ENCODE measurements around the gene ATG5. TPM values are rescaled to one million over a fixed set of nuclear protein-coding genes. Genes with fewer than 3 reads are reported as not detected.

The ATG5 gene
- total and polyA plus RNA-seq, 2 donors (not counting 1 experiment from before 2014, with no cell fraction given) = 13.6 to 26.3 TPM

GRCh38 chr6:106154326-106154725, 171.2 kb downstream of the ATG5 start:
- H3K4me1 ChIP-seq (ENCODE audit: control insufficient read depth in 2 of 2, insufficient read depth in 2 of 2, low read length in 2 of 2) = no peaks in the 10 kb centered on the region
- ChIA-PET POLR2A (no interaction called here), CTCF (interaction anchor here (1.5 kb wide), 1 partner anchor 69 kb away, joined by 3 read pairs; no protein-coding TSS in a partner anchor)
- TF ChIP-seq CTCF (IDR thresholded peaks at IDR 0.05) = no peak
- no peak for TF ChIP-seq EZH2 (IDR thresholded peaks at IDR 0.05; ENCODE audit: borderline replicate concordance, insufficient read depth, low read depth, low read length, poor library complexity, severe bottlenecking)
- intact Hi-C loops (cut with micrococcal nuclease) = no loop called here
- H3K4me3 Mint-ChIP-seq = no peak overlapping the region
- H3K4me2 ChIP-seq (replicated peaks; ENCODE audit: low read depth, low read length, poor library complexity, severe bottlenecking) = no peak overlapping the region
- H3K27ac ChIP-seq (ENCODE audit: low read length in 2 of 2) = no peak overlapping the region
- no peak overlapping the region for H3K27ac Mint-ChIP-seq
- H3K79me2 ChIP-seq (ENCODE audit: control insufficient read depth, insufficient read depth, low read length) = no peaks in the 10 kb centered on the region
- ATAC-seq (ENCODE audit: low read depth) (no peak), DNase-seq (no peak)
- no peaks in the 10 kb centered on the region for H3K9me3 Mint-ChIP-seq (ENCODE audit: insufficient read depth)
- no peaks in the 10 kb centered on the region for H3K36me3 ChIP-seq (replicated peaks in 1 of 2; ENCODE audit: control extremely low read depth in 1 of 2, control insufficient read depth in 1 of 2, extremely low read depth in 1 of 2, insufficient read depth in 2 of 2, low read length in 1 of 2)
- no peaks in the 10 kb centered on the region for H3K27me3 Mint-ChIP-seq
- 99% methylated on average over 8 of the region's 8 CpGs for WGBS (ENCODE audit: insufficient coverage)
- no peak overlapping the region for H2AFZ ChIP-seq (ENCODE audit: insufficient read depth, low read depth, low read length, poor library complexity, severe bottlenecking)
- no peak overlapping the region for H3K9ac ChIP-seq (ENCODE audit: low read length)
- no peaks in the 10 kb centered on the region for H3K27me3 ChIP-seq (replicated peaks in 1 of 4; ENCODE audit: control extremely low read depth in 1 of 4, control insufficient read depth in 3 of 4, insufficient read depth in 4 of 4, low read length in 3 of 4)
- H3K4me3 ChIP-seq (ENCODE audit: control extremely low read depth in 1 of 5, extremely low read depth in 1 of 5, insufficient read depth in 1 of 5, low read depth in 2 of 5, low read length in 4 of 5) = no peak overlapping the region
- no peaks in the 10 kb centered on the region for H3K4me1 Mint-ChIP-seq
- no peaks in the 10 kb centered on the region for H4K20me1 ChIP-seq (ENCODE audit: control insufficient read depth, insufficient read depth, low read length, poor library complexity, severe bottlenecking)
- H3K9me3 ChIP-seq (ENCODE audit: control extremely low read depth in 1 of 3, control insufficient read depth in 2 of 3, insufficient read depth in 1 of 3, low read length in 2 of 3) = no peaks in the 10 kb centered on the region

- POLR2A ChIA-PET = no interaction called here
- H3K4me3 Mint-ChIP-seq = no peak overlapping the region
- intact Hi-C loops (cut with micrococcal nuclease) = no loop called here
Observed at GRCh38 chr6:106152952-106153351, 172.6 kb downstream of the ATG5 start.

More at GRCh38 chr6:106152952-106153351, 172.6 kb downstream of the ATG5 start:
- Histone ChIP-seq H3K4me3 (ENCODE audit: control extremely low read depth in 1 of 5, extremely low read depth in 1 of 5, insufficient read depth in 1 of 5, low read depth in 2 of 5, low read length in 4 of 5) (no peak overlapping the region), H3K36me3 (replicated peaks in 1 of 2; ENCODE audit: control extremely low read depth in 1 of 2, control insufficient read depth in 1 of 2, extremely low read depth in 1 of 2, insufficient read depth in 2 of 2, low read length in 1 of 2) (no peaks in the 10 kb centered on the region), H3K9ac (ENCODE audit: low read length) (no peak overlapping the region), H4K20me1 (ENCODE audit: control insufficient read depth, insufficient read depth, low read length, poor library complexity, severe bottlenecking) (no peaks in the 10 kb centered on the region), H3K27ac (ENCODE audit: low read length in 2 of 2) (no peak overlapping the region), H3K79me2 (ENCODE audit: control insufficient read depth, insufficient read depth, low read length) (no peaks in the 10 kb centered on the region), H3K9me3 (ENCODE audit: control extremely low read depth in 1 of 3, control insufficient read depth in 2 of 3, insufficient read depth in 1 of 3, low read length in 2 of 3) (no peaks in the 10 kb centered on the region), H3K4me2 (replicated peaks; ENCODE audit: low read depth, low read length, poor library complexity, severe bottlenecking) (no peak overlapping the region), H3K27me3 (replicated peaks in 1 of 4; ENCODE audit: control extremely low read depth in 1 of 4, control insufficient read depth in 3 of 4, insufficient read depth in 4 of 4, low read length in 3 of 4) (no peaks in the 10 kb centered on the region), H3K4me1 (ENCODE audit: control insufficient read depth in 2 of 2, insufficient read depth in 2 of 2, low read length in 2 of 2) (no peaks in the 10 kb centered on the region), H2AFZ (ENCODE audit: insufficient read depth, low read depth, low read length, poor library complexity, severe bottlenecking) (no peak overlapping the region)
- ATAC-seq (ENCODE audit: low read depth) (no peak), DNase-seq (no peak)
- 94% methylated on average over 3 of the region's 4 CpGs for WGBS (ENCODE audit: insufficient coverage)
- H3K4me1 Mint-ChIP-seq = no peaks in the 10 kb centered on the region
- no peak overlapping the region for H3K27ac Mint-ChIP-seq
- CTCF ChIA-PET = no interaction called here
- no peaks in the 10 kb centered on the region for H3K9me3 Mint-ChIP-seq (ENCODE audit: insufficient read depth)
- no peaks in the 10 kb centered on the region for H3K27me3 Mint-ChIP-seq
- TF ChIP-seq EZH2 (IDR thresholded peaks at IDR 0.05; ENCODE audit: borderline replicate concordance, insufficient read depth, low read depth, low read length, poor library complexity, severe bottlenecking) = no peak
- no peak for TF ChIP-seq CTCF (IDR thresholded peaks at IDR 0.05)

Data from B cell (primary cell).